NCI-H748 treated with DMSO at 0.1 percent for 48 hours (cell line): ENCODE measurements around the gene APCDD1L.
"Not testable (repeated sequence)": the region's sequence is repeated elsewhere in the genome, so short reads cannot be mapped to it uniquely, and the experiment has no call there.

Experiments
- DNase-seq: peaks from one replicate; lab custom pipeline; 2025; lab: John Stamatoyannopoulos, UW

The APCDD1L gene

GRCh38 chr20:58545565-58546415 lies 30.6 kb upstream of the APCDD1L start:
- DNase-seq: no peak

GRCh38 chr20:58544891-58545290 lies 29.7 kb upstream of the APCDD1L start:
- DNase-seq: no peak

- DNase-seq: no peak
Observed at GRCh38 chr20:58544286-58544685, 29.1 kb upstream of the APCDD1L start.

GRCh38 chr20:58543274-58543673 lies 28.1 kb upstream of the APCDD1L start:
- no peak for DNase-seq

GRCh38 chr20:58542411-58543095 lies 27.4 kb upstream of the APCDD1L start:
- DNase-seq: no peak

GRCh38 chr20:58542034-58542410 lies 26.8 kb upstream of the APCDD1L start:
- not testable (repeated sequence) for DNase-seq

GRCh38 chr20:58538752-58539151 lies 23.6 kb upstream of the APCDD1L start:
- DNase-seq: no peak

- no peak for DNase-seq
Observed at GRCh38 chr20:58537831-58538230, 22.6 kb upstream of the APCDD1L start.

- DNase-seq: no peak
Observed at GRCh38 chr20:58536289-58536688, 21.1 kb upstream of the APCDD1L start.

- DNase-seq: no peak
Observed at GRCh38 chr20:58531657-58532056, 16.5 kb upstream of the APCDD1L start.

- DNase-seq: no peak
Observed at GRCh38 chr20:58531063-58531462, 15.9 kb upstream of the APCDD1L start.

GRCh38 chr20:58528412-58528811 lies 13.2 kb upstream of the APCDD1L start:
- no peak for DNase-seq

GRCh38 chr20:58526411-58526810 lies 11.2 kb upstream of the APCDD1L start:
- DNase-seq: no peak

- no peak for DNase-seq
Observed at GRCh38 chr20:58524814-58525213, 9.6 kb upstream of the APCDD1L start.

GRCh38 chr20:58523971-58524315 lies 8.7 kb upstream of the APCDD1L start:
- no peak for DNase-seq

- DNase-seq: no peak
Observed at GRCh38 chr20:58523072-58523970, 8.1 kb upstream of the APCDD1L start.

- DNase-seq: no peak
Observed at GRCh38 chr20:58522666-58523065, 7.5 kb upstream of the APCDD1L start.

GRCh38 chr20:58521763-58522162 lies 6.6 kb upstream of the APCDD1L start:
- no peak for DNase-seq

- DNase-seq: no peak
Observed at GRCh38 chr20:58519940-58520712, 4.9 kb upstream of the APCDD1L start.

GRCh38 chr20:58518896-58519593 lies 3.8 kb upstream of the APCDD1L start:
- no peak for DNase-seq

GRCh38 chr20:58518387-58518786 lies 3.2 kb upstream of the APCDD1L start:
- DNase-seq: no peak
